GM12872 (cell line): ENCODE data around the gene LMO1.

ENCODE experiments used
- CTCF ChIP-seq: IDR thresholded peaks from 3 replicates; pipeline ENCODE4 v1.5.1; 2011; ENCODE audit warnings: low read depth, mild to moderate bottlenecking, low read length, moderate library complexity; ENCODE audit not compliant: insufficient read depth

Gene LMO1

DNA sequence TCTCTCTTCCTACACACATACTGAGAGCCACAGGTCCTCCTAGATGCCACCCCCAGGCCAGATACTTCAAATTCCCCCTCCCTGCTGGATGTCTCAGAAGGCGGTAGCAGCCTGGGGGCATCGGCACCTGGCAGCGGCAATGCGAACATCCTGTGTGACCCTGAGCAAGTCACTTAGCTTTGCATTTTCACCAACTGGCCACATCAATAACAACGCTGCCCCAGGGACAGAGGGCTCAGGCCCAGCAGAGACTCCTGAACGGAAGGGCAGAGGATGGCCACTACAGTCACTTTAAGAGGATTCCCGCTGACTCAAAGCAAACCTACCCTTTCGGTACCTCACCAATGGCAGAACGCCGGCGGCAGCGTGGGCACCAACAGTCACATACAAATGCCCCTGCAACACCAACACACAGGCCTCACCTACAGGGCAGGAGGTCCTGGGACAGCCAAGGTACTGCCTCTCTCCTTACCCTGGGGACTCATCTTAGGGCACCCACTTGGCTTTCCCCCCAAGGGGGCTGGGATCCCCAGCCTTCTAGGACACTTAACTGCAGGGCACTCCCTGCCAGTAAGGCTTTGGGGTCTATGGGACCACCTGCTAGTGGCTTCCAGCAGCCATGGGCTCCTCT, 1.6 kb downstream of the LMO1 start:
- TF ChIP-seq CTCF = no peak

GRCh38 chr11:8261291-8261690, 2.4 kb downstream of the LMO1 start:
- no peak for TF ChIP-seq CTCF

GRCh38 chr11:8260202-8260966, 3.3 kb downstream of the LMO1 start:
- TF ChIP-seq CTCF = no peak

- no peak for TF ChIP-seq CTCF
These were observed 4.2 kb downstream of the LMO1 start for GRCh38 chr11:8259306-8259959.

GRCh38 chr11:8258784-8259183, 4.9 kb downstream of the LMO1 start:
- no peak for TF ChIP-seq CTCF

GRCh38 chr11:8258289-8258688, 5.4 kb downstream of the LMO1 start:
- no peak for TF ChIP-seq CTCF

GRCh38 chr11:8257003-8257664, 6.5 kb downstream of the LMO1 start:
- TF ChIP-seq CTCF = no peak
